ENCODE results near the gene RAB23. TPM values are rescaled to one million over a fixed set of nuclear protein-coding genes. Genes with fewer than 3 reads are reported as not detected.

Gene RAB23
- total and polyA plus RNA-seq, 9 of the 15 experiments (the other 6 are each of a cell fraction or from before 2014, with no cell fraction given), result 3.4 to 18.0 (median 9.4) TPM

GRCh38 chr6:57198926-57199636 is 23.0 kb downstream of the RAB23 start:
- Histone ChIP-seq H3K9me1 (ENCODE audit: control insufficient read depth, insufficient read depth, low read length) (no peaks in the 10 kb centered on the region), H3K4me1 (replicated peaks in 1 of 2; ENCODE audit: control insufficient read depth in 2 of 2, insufficient read depth in 2 of 2, low read length in 2 of 2) (no peaks in the 10 kb centered on the region), H3K79me2 (ENCODE audit: control insufficient read depth, insufficient read depth, low read length) (peaks cover 32% of the 10 kb centered on the region), H4K20me1 (replicated peaks; ENCODE audit: control insufficient read depth, insufficient read depth, low read length) (no peaks in the 10 kb centered on the region), H2AFZ (ENCODE audit: low read depth, low read length) (no peak overlapping the region), H3K4me2 (ENCODE audit: insufficient read depth, low read length) (no peak overlapping the region), H3K27ac (ENCODE audit: extremely low read depth, low read depth, low read length) (no peak overlapping the region), H3K36me3 (ENCODE audit: control insufficient read depth, insufficient read depth, low read length) (peaks cover 32% of the 10 kb centered on the region), H3K9me3 (replicated peaks; ENCODE audit: control insufficient read depth, insufficient read depth, low read depth, low read length) (no peaks in the 10 kb centered on the region), H3K27me3 (ENCODE audit: control insufficient read depth in 2 of 2, insufficient read depth in 2 of 2, low read length in 2 of 2) (no peaks in the 10 kb centered on the region), H3K9ac (ENCODE audit: insufficient read depth in 1 of 2, low read depth in 2 of 2, low read length in 2 of 2) (no peak overlapping the region), H3K4me3 (no peak overlapping the region)
- ChIA-PET CTCF (ENCODE audit: low intra/inter-chr PET ratio) (no interaction called here), POLR2A (interaction anchor here (1.1 kb wide), 1 partner anchor 29 kb away, joined by 3 read pairs; no protein-coding TSS in a partner anchor)
- BruUV-seq (replicated peaks), result no TSS peak
- 88% methylated on average over 5 of the region's 6 CpGs for WGBS (ENCODE audit: insufficient coverage, low coverage, missing lambda C conversion rate)
- FAIRE-seq (no peak), DNase-seq (ENCODE audit: extremely low read depth in 1 of 4, low spot score in 3 of 4) (no peak), ATAC-seq (peak; percentile 32; the same call in 2 of the 3 replicates)
- no peak for TF ChIP-seq THRA (IDR thresholded peaks at IDR 0.05)
- TF ChIP-seq MAFK (IDR thresholded peaks at IDR 0.05; ENCODE audit: low read length), result no peak
- TF ChIP-seq POLR2G (IDR thresholded peaks at IDR 0.05; ENCODE audit: low read depth, low read length), result no peak
- no peak for TF ChIP-seq FUS (optimal IDR thresholded peaks at IDR 0.05; ENCODE audit: low read depth, low read length)
- no peak for TF ChIP-seq RBFOX2 (IDR thresholded peaks at IDR 0.05; ENCODE audit: low read depth, low read length)
- no peak for TF ChIP-seq POLR2A (conservative IDR thresholded peaks at IDR 0.05)
- TF ChIP-seq ZNF584 (CRISPR knock-in tag; IDR thresholded peaks at IDR 0.05; ENCODE audit: low read depth), result no peak
- no peak for TF ChIP-seq ZNF384 (IDR thresholded peaks at IDR 0.05; ENCODE audit: low read depth, low read length)
- no peak for TF ChIP-seq ZNF146 (CRISPR knock-in tag; IDR thresholded peaks at IDR 0.05; ENCODE audit: unreplicated experiment)
- TF ChIP-seq IRF1 (CRISPR knock-in tag; IDR thresholded peaks at IDR 0.05; ENCODE audit: borderline replicate concordance), result no peak
- no peak for TF ChIP-seq ZEB2 (IDR thresholded peaks at IDR 0.05)
- TF ChIP-seq HNRNPL (IDR thresholded peaks at IDR 0.05; ENCODE audit: low read depth, low read length), result no peak
- TF ChIP-seq ZNF23 (CRISPR knock-in tag; IDR thresholded peaks at IDR 0.05), result no peak
- TF ChIP-seq RNF2 (IDR thresholded peaks at IDR 0.05), result no peak
- no peak for TF ChIP-seq HNRNPK (IDR thresholded peaks at IDR 0.05; ENCODE audit: low read depth, low read length, poor library complexity, severe bottlenecking)
- TF ChIP-seq MAFG (tag; conservative IDR thresholded peaks at IDR 0.05), result no peak
- no peak for TF ChIP-seq ZNF184 (CRISPR knock-in tag; IDR thresholded peaks at IDR 0.05)
- intact Hi-C loops (cut with micrococcal nuclease) (no loop called here), in situ Hi-C loops (cut with MboI) (no loop called here)

All from K562 (cell line).